Mesenchymal stem cell (in vitro differentiated cells and primary cell): ENCODE measurements around the gene IST1.
A peak's percentile ranks its signal among the peaks of the same experiment; 100 is the strongest.

Experiments used
- DNase-seq: peaks from one replicate; pipeline ENCODE4 v3.0.0-alpha.2; 2013
- H2AFZ ChIP-seq: one replicate; pipeline ENCODE4 v1.6.1; 2013; ENCODE audit warnings: low read depth, mild to moderate bottlenecking, control low read depth, inconsistent platforms, low read length, moderate library complexity
- H2AK5ac ChIP-seq: 2 replicates; pipeline ENCODE4 v1.6.1; 2013; ENCODE audit warnings: low read length, moderate library complexity, mild to moderate bottlenecking, inconsistent platforms; ENCODE audit not compliant: severe bottlenecking
- H2BK120ac ChIP-seq: one replicate; pipeline ENCODE4 v1.6.1; 2013; ENCODE audit warnings: low read depth, mild to moderate bottlenecking, inconsistent platforms, low read length, moderate library complexity
- H2BK12ac ChIP-seq, 2 experiments: one replicate each; pipeline ENCODE4 v1.6.1; 2013; ENCODE audit warnings: inconsistent platforms in 2 of 2, low read length in 2 of 2, mild to moderate bottlenecking in 2 of 2, moderate library complexity in 2 of 2, control low read depth in 1 of 2
- H2BK15ac ChIP-seq: one replicate; pipeline ENCODE4 v1.6.1; 2013; ENCODE audit warnings: mild to moderate bottlenecking, low read depth, inconsistent platforms; ENCODE audit not compliant: poor library complexity, severe bottlenecking
- H2BK5ac ChIP-seq: 2 replicates; pipeline ENCODE4 v1.6.1; 2013; ENCODE audit warnings: low read depth, mild to moderate bottlenecking, low read length, control low read depth, inconsistent platforms; ENCODE audit not compliant: poor library complexity, severe bottlenecking
- H3K14ac ChIP-seq, 2 experiments: one replicate each; pipeline ENCODE4 v1.6.1; 2013; ENCODE audit warnings: inconsistent platforms in 2 of 2, low read length in 2 of 2, control low read depth in 1 of 2, mild to moderate bottlenecking in 1 of 2, moderate library complexity in 1 of 2
- H3K18ac ChIP-seq, 2 experiments: one replicate each; pipeline ENCODE4 v1.6.1; 2013; ENCODE audit warnings: inconsistent platforms in 2 of 2, low read length in 2 of 2, control low read depth in 1 of 2, low read depth in 1 of 2, mild to moderate bottlenecking in 1 of 2
- H3K23ac ChIP-seq, 2 experiments: one replicate each; pipeline ENCODE4 v1.6.1; 2013; ENCODE audit warnings: inconsistent platforms in 2 of 2, low read length in 2 of 2, mild to moderate bottlenecking in 2 of 2, moderate library complexity in 2 of 2, control low read depth in 1 of 2
- H3K27ac ChIP-seq: 2 replicates; pipeline ENCODE4 v1.5.1; 2013; ENCODE audit warnings: mild to moderate bottlenecking, moderate library complexity, low read length, control low read depth, inconsistent platforms; ENCODE audit not compliant: poor library complexity, severe bottlenecking
- H3K27me3 ChIP-seq, 2 experiments: 2 replicates each; pipeline versions ENCODE4 v1.6.1 to v1.7.0; 2013; ENCODE audit warnings: low read length in 2 of 2, mild to moderate bottlenecking in 2 of 2, moderate library complexity in 2 of 2, control low read depth in 1 of 2, inconsistent platforms in 1 of 2; ENCODE audit not compliant: control insufficient read depth in 1 of 2, insufficient read depth in 1 of 2
- H3K36me3 ChIP-seq, 2 experiments: 2 replicates each; pipeline versions ENCODE4 v1.6.1 to v1.7.0; 2013; ENCODE audit warnings: low read length in 2 of 2, control low read depth in 1 of 2, inconsistent platforms in 1 of 2, low read depth in 1 of 2, mild to moderate bottlenecking in 1 of 2; ENCODE audit not compliant: insufficient read depth in 2 of 2, control insufficient read depth in 1 of 2
- H3K4ac ChIP-seq, 2 experiments: one replicate each; pipeline ENCODE4 v1.6.1; 2013; ENCODE audit warnings: inconsistent platforms in 2 of 2, low read length in 2 of 2, mild to moderate bottlenecking in 2 of 2, moderate library complexity in 2 of 2, control low read depth in 1 of 2, low read depth in 1 of 2
- H3K4me1 ChIP-seq: 2 replicates; pipeline ENCODE4 v1.6.1; 2013; ENCODE audit warnings: low read depth, low read length, control low read depth; ENCODE audit not compliant: control insufficient read depth, insufficient read depth
- H3K4me2 ChIP-seq: 2 replicates; pipeline ENCODE4 v1.6.1; 2013; ENCODE audit warnings: low read length, mild to moderate bottlenecking, inconsistent platforms; ENCODE audit not compliant: poor library complexity, severe bottlenecking
- H3K4me3 ChIP-seq, 2 experiments: 2 replicates each; pipeline versions ENCODE4 v1.5.1 to v1.7.0; 2013; ENCODE audit warnings: low read length in 2 of 2, mild to moderate bottlenecking in 2 of 2, control low read depth in 1 of 2, low read depth in 1 of 2; ENCODE audit not compliant: insufficient read depth in 1 of 2
- H3K79me1 ChIP-seq: replicated peaks from 2 replicates; pipeline ENCODE4 v1.6.1; 2013; ENCODE audit warnings: mild to moderate bottlenecking, control low read depth, low read length, inconsistent platforms; ENCODE audit not compliant: poor library complexity, severe bottlenecking
- H3K9ac ChIP-seq: 2 replicates; pipeline ENCODE4 v1.7.0; 2013; ENCODE audit warnings: mild to moderate bottlenecking, low read length, moderate library complexity
- H3K9me3 ChIP-seq: 2 replicates; pipeline ENCODE4 v1.7.0; 2013; ENCODE audit warnings: mild to moderate bottlenecking, low read length; ENCODE audit not compliant: control insufficient read depth
- H4K8ac ChIP-seq: one replicate; pipeline ENCODE4 v1.6.1; 2013; ENCODE audit warnings: inconsistent platforms, mild to moderate bottlenecking, low read length, moderate library complexity
- H4K91ac ChIP-seq: one replicate; pipeline ENCODE4 v1.6.1; 2013; ENCODE audit warnings: mild to moderate bottlenecking, low read length, inconsistent platforms
- WGBS: methylation state at CpG from one replicate; pipeline ENCODE4 v1.1.7; 2013; ENCODE audit warnings: mixed read lengths; 5-methylcytosine and 5-hydroxymethylcytosine counted together

Gene IST1

DNA sequence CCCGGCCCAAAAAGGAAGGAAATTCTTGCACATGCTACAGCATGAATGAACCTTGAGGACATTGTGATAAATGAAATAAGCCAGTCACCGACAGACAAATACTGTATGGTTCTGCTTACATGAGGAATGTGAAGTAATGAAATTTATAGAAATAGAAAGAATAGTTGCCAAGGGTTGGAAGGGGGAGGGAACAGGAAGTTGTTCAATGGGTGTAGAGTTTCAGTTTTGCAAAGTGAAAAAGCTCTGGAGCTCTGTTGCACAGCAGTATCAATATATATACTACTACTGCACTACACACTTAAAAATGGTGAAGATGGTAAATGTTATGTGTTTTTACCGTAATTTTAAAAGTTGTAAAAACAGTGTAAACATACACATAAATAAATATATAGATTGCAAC is 61.2 kb downstream of the IST1 start:
- 94% methylated on average over 2 of the region's 3 CpGs for WGBS
- no peaks in the 10 kb centered on the region for H3K36me3 ChIP-seq

GRCh38 chr16:71961066-71962039 is 66.0 kb downstream of the IST1 start:
- H3K9ac ChIP-seq, result peak overlapping the region; percentile 60
- H3K18ac ChIP-seq, result no peak overlapping the region
- H3K27ac ChIP-seq, result no peak overlapping the region
- H2BK15ac ChIP-seq, result no peak overlapping the region
- H3K79me1 ChIP-seq, result no peaks in the 10 kb centered on the region
- 66% methylated on average over 14 of the region's 14 CpGs for WGBS
- H3K4me3 ChIP-seq, result no peak overlapping the region
- H3K14ac ChIP-seq, result no peak overlapping the region
- peak; percentile 86 for DNase-seq
- no peak overlapping the region for H3K4ac ChIP-seq
- no peaks in the 10 kb centered on the region for H3K9me3 ChIP-seq
- H3K4me2 ChIP-seq, result no peak overlapping the region
- no peak overlapping the region for H2BK120ac ChIP-seq
- no peak overlapping the region for H4K91ac ChIP-seq
- no peaks in the 10 kb centered on the region for H3K4me1 ChIP-seq
- H2BK5ac ChIP-seq, result no peak overlapping the region
- H4K8ac ChIP-seq, result no peak overlapping the region
- no peaks in the 10 kb centered on the region for H3K36me3 ChIP-seq
- H2AK5ac ChIP-seq, result no peak overlapping the region
- no peak overlapping the region for H3K23ac ChIP-seq
- H2BK12ac ChIP-seq, result no peak overlapping the region
- H3K27me3 ChIP-seq, result no peaks in the 10 kb centered on the region
- no peak overlapping the region for H2AFZ ChIP-seq

More for the DNA sequence above, 61.2 kb downstream of the IST1 start:
- H2BK5ac ChIP-seq, result no peak overlapping the region
- no peak overlapping the region for H4K91ac ChIP-seq
- H2BK120ac ChIP-seq, result no peak overlapping the region
- H3K79me1 ChIP-seq, result no peaks in the 10 kb centered on the region
- H3K4ac ChIP-seq, result no peak overlapping the region
- H3K18ac ChIP-seq, result no peak overlapping the region
- H2BK12ac ChIP-seq, result no peak overlapping the region
- H2BK15ac ChIP-seq, result no peak overlapping the region
- no peak overlapping the region for H3K9ac ChIP-seq
- no peak for DNase-seq
- H3K9me3 ChIP-seq, result no peaks in the 10 kb centered on the region
- no peak overlapping the region for H2AFZ ChIP-seq
- H3K14ac ChIP-seq, result no peak overlapping the region
- H3K4me2 ChIP-seq, result no peak overlapping the region
- no peak overlapping the region for H4K8ac ChIP-seq
- no peak overlapping the region for H3K4me3 ChIP-seq
- H3K27ac ChIP-seq, result no peak overlapping the region
- no peak overlapping the region for H3K23ac ChIP-seq
- no peaks in the 10 kb centered on the region for H3K27me3 ChIP-seq
- H2AK5ac ChIP-seq, result no peak overlapping the region
- no peaks in the 10 kb centered on the region for H3K4me1 ChIP-seq

DNA sequence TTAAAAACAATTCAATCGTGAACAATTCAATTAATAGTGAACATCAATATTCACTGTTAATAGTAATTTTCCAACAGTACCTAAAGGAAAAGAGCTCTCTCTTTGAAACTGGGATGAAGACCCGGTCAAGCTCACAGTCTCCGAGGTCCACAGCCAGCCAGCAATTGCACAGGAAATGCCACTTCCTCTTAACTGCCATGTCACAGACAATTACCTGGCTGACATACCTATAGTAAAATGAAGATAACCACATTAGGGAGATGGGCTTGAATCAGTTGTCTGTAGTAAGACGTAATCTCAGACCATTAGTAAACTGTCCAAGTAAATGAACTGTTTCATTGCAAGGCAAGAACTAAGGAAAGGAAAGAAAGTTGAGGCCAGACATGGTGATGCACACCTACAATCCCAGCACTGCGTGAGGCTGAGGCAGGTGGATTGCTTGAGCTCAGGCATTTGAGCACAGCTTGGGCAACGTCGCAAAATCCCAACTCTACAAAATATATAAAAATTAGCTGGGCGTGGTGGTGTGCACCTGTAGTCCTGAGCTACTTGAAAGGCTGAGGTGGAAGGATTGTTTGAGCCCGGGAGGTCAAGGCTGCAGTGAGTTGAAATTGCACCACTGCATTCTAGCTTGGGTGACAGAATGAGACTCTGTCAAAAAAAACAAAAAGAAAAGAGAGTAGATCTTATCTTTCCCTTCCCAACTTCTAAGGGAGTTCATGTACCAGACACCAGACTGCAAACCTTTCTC is 68.0 kb downstream of the IST1 start:
- Histone ChIP-seq H3K79me1 (no peaks in the 10 kb centered on the region), H3K9me3 (no peaks in the 10 kb centered on the region), H4K91ac (no peak overlapping the region), H3K4me1 (no peaks in the 10 kb centered on the region), H2AK5ac (no peak overlapping the region), H3K36me3 (no peaks in the 10 kb centered on the region), H3K14ac (no peak overlapping the region), H3K4me2 (no peak overlapping the region), H3K4me3 (no peak overlapping the region), H2AFZ (no peak overlapping the region), H3K4ac (no peak overlapping the region), H3K9ac (no peak overlapping the region), H2BK120ac (no peak overlapping the region), H3K27ac (no peak overlapping the region), H2BK15ac (no peak overlapping the region), H3K27me3 (no peaks in the 10 kb centered on the region), H3K23ac (no peak overlapping the region), H3K18ac (no peak overlapping the region), H2BK5ac (no peak overlapping the region), H4K8ac (no peak overlapping the region), H2BK12ac (no peak overlapping the region)
- DNase-seq, result no peak
- WGBS, result 83% methylated on average over 7 of the region's 9 CpGs

DNA sequence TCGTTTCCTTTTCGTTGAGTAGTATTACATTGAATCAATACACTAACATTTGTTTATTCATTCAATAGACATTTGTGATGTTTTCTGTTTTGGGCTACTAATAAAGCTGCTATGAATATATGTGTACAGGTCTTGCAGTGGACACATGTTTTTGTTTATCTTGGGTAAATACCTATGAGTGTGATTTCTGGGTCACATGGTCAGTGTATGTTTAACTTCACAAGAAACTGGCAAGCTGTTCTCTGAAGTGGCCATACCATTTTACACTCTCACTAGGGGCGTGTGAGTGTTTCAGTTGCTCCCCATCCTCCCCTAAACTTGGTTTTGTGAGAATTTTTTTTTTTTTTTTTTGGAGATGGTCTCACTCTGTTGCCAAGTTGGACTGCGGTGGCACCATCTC is 69.9 kb downstream of the IST1 start:
- no peak overlapping the region for H2AFZ ChIP-seq
- H2BK12ac ChIP-seq, result no peak overlapping the region
- H3K9ac ChIP-seq, result no peak overlapping the region
- no peak for DNase-seq
- H2BK15ac ChIP-seq, result no peak overlapping the region
- no peak overlapping the region for H2AK5ac ChIP-seq
- no peak overlapping the region for H4K91ac ChIP-seq
- no peak overlapping the region for H3K4ac ChIP-seq
- H3K79me1 ChIP-seq, result no peaks in the 10 kb centered on the region
- no peaks in the 10 kb centered on the region for H3K27me3 ChIP-seq
- H3K18ac ChIP-seq, result no peak overlapping the region
- 89% methylated on average over 1 of the region's 4 CpGs for WGBS
- H4K8ac ChIP-seq, result no peak overlapping the region
- no peak overlapping the region for H2BK5ac ChIP-seq
- no peaks in the 10 kb centered on the region for H3K4me1 ChIP-seq
- no peak overlapping the region for H3K27ac ChIP-seq
- no peak overlapping the region for H3K23ac ChIP-seq
- no peaks in the 10 kb centered on the region for H3K36me3 ChIP-seq
- no peak overlapping the region for H3K14ac ChIP-seq
- H3K4me2 ChIP-seq, result no peak overlapping the region
- H3K9me3 ChIP-seq, result no peaks in the 10 kb centered on the region
- H2BK120ac ChIP-seq, result no peak overlapping the region
- no peak overlapping the region for H3K4me3 ChIP-seq
